Transverse colon (tissue), 4 donors: ENCODE data around the gene NFATC4. TPM values are rescaled to one million over a fixed set of nuclear protein-coding genes. Genes with fewer than 3 reads are reported as not detected.

ENCODE experiments used
- DNase-seq: peaks from one replicate; pipeline ENCODE4 v3.0.0-alpha.2; 2019
- H3K27ac ChIP-seq, 4 donors: fragments of 200-600 bp; sonication (generic); 2 replicates each; pipeline ENCODE4 v1.5.1; 2016 to 2018; ENCODE audit warnings: inconsistent platforms in 4 of 4
- H3K27me3 ChIP-seq: fragments of 200-600 bp; sonication (generic); 2 replicates; pipeline ENCODE4 v1.5.1; 2017; ENCODE audit warnings: inconsistent platforms
- H3K36me3 ChIP-seq, 4 donors: fragments of 200-600 bp; sonication (generic); 2 replicates each; pipeline ENCODE4 v1.5.1; 2017 to 2019; ENCODE audit warnings: inconsistent platforms in 4 of 4
- H3K4me1 ChIP-seq, 4 donors: fragments of 200-600 bp; sonication (generic); 2 replicates each; pipeline ENCODE4 v1.5.1; 2017 to 2020; ENCODE audit warnings: inconsistent platforms in 4 of 4
- H3K4me3 ChIP-seq, 4 donors: fragments of 200-600 bp; sonication (generic); 1 replicate in 1 of 4; 2 replicates in 3 of 4; pipeline versions ENCODE4 v1.5.1 to v1.6.1; 2017 to 2019; ENCODE audit warnings: inconsistent platforms in 4 of 4
- H3K9me3 ChIP-seq, 2 donors: fragments of 200-600 bp; sonication (generic); 2 replicates each; pipeline ENCODE4 v1.5.1; 2017 to 2019; ENCODE audit warnings: inconsistent platforms in 2 of 2
- CTCF ChIP-seq, 5 experiments: fragments of 200-600 bp in 3 of 5; fragments of 450-650 bp in 2 of 5; sonication (generic) in 3 of 5; IDR thresholded peaks; 1 replicate in 2 of 5; 2 replicates in 3 of 5; pipeline ENCODE4 v1.5.1; 2016 to 2017; ENCODE audit warnings: antibody characterized with exemption in 5 of 5, inconsistent platforms in 3 of 5, mild to moderate bottlenecking in 2 of 5, moderate library complexity in 1 of 5
- EP300 ChIP-seq: sonication (generic); formaldehyde crosslinking; IDR thresholded peaks from one replicate; pipeline ENCODE4 v1.6.1; 2017; ENCODE audit warnings: antibody characterized with exemption, low read depth
- POLR2A ChIP-seq: fragments of 450-650 bp; IDR thresholded peaks from one replicate; pipeline ENCODE4 v1.6.1; 2016; ENCODE audit warnings: antibody characterized with exemption, mild to moderate bottlenecking, moderate library complexity
- POLR2AphosphoS5 ChIP-seq, 3 donors: sonication (generic); formaldehyde crosslinking; IDR thresholded peaks; one replicate each; pipeline ENCODE4 v1.6.1; 2016; ENCODE audit warnings: antibody characterized with exemption in 3 of 3
- WGBS, 2 donors: methylation state at CpG; one replicate each; pipeline ENCODE4 v1.1.5; 2018; ENCODE audit warnings: low coverage in 1 of 2; 5-methylcytosine and 5-hydroxymethylcytosine counted together
- in situ Hi-C, 4 donors: fragments of 200-750 bp; cut with MboI; loops; one replicate each; pipeline versions ENCODE4 v1.15.0 to v1.15.1; 2017; ENCODE audit warnings: low sequenced_read_pairs in 3 of 4, low pct_ligation_motif_present in 1 of 4, low pct_unique_long_range_greater_than_20kb in 1 of 4
- intact Hi-C: fragments of 100-400 bp; cut with DNase I; formaldehyde crosslinking; loops from one replicate; pipeline ENCODE4 v1.15.1; 2023; ENCODE audit warnings: low total_unique reads
- total RNA-seq, 4 donors: library from RNA; depleted of rRNA; stranded (reverse); fragments of >200 nt; gene quantifications; one replicate each; pipeline ENCODE4 v1.1.0, GENCODE V29; 2016

The NFATC4 gene
- total RNA-seq, 4 donors from 2014 or later = 13.4 to 58.0 (median 20.9) TPM

- no peaks in the 10 kb centered on the region for H3K9me3 ChIP-seq
- H3K4me1 ChIP-seq = peaks cover 16 to 59% (median 35%) of the 10 kb centered on the region in 4 donors
- intact Hi-C loops = no loop called here
- H3K4me3 ChIP-seq = peak overlapping the region; percentile 52 to 75 (median 63)
- no peaks in the 10 kb centered on the region for H3K27me3 ChIP-seq
- WGBS, 2 donors = 17% methylated on average over 8 of the region's 8 CpGs; no CpG with 5 or more reads in 1 of the 2 donors
- H3K27ac ChIP-seq = peak overlapping the region; percentile 74 to 84 (median 78)
- H3K36me3 ChIP-seq = no peaks in the 10 kb centered on the region
- TF ChIP-seq POLR2AphosphoS5 (IDR thresholded peaks at IDR 0.05) = no peak
- in situ Hi-C loops = no loop called here
- peak; percentile 40 for DNase-seq
Measured at GRCh38 chr14:24399447-24399822, 31.5 kb downstream of the NFATC4 start.

GRCh38 chr14:24399999-24400718 lies 32.2 kb downstream of the NFATC4 start:
- Histone ChIP-seq H3K27me3 (no peaks in the 10 kb centered on the region), H3K4me1 (peaks cover 16 to 59% (median 35%) of the 10 kb centered on the region in 4 donors), H3K9me3 (no peaks in the 10 kb centered on the region), H3K36me3 (no peaks in the 10 kb centered on the region), H3K27ac (peak overlapping the region; percentile 74 to 84 (median 78)), H3K4me3 (peak overlapping the region in 2 of 4 donors; percentile 52 to 69)
- TF ChIP-seq CTCF (IDR thresholded peaks at IDR 0.05) (no peak), POLR2A (no peak), EP300 (no peak), POLR2AphosphoS5 (IDR thresholded peaks at IDR 0.05) (no peak)
- 41 to 57% methylated on average over 4 of the region's 4 CpGs for WGBS, 2 donors
- no peak for DNase-seq
- intact Hi-C loops (no loop called here), in situ Hi-C loops (no loop called here)

GRCh38 chr14:24401810-24402702 lies 34.1 kb downstream of the NFATC4 start:
- Histone ChIP-seq H3K9me3 (no peaks in the 10 kb centered on the region), H3K27me3 (no peaks in the 10 kb centered on the region), H3K4me3 (no peak overlapping the region), H3K36me3 (no peaks in the 10 kb centered on the region), H3K4me1 (peaks cover 16 to 59% (median 35%) of the 10 kb centered on the region in 4 donors), H3K27ac (peak overlapping the region; percentile 30 to 49 (median 36))
- DNase-seq = no peak
- in situ Hi-C loops (no loop called here), intact Hi-C loops (no loop called here)
- TF ChIP-seq CTCF (IDR thresholded peaks at IDR 0.05) = no peak
- TF ChIP-seq POLR2AphosphoS5 (IDR thresholded peaks at IDR 0.05) = no peak
- no peak for TF ChIP-seq EP300
- TF ChIP-seq POLR2A = no peak
- WGBS, 2 donors = 32 to 43% methylated on average over 6 to 9 of the region's 9 CpGs

GRCh38 chr14:24403294-24403998 lies 35.5 kb downstream of the NFATC4 start:
- no peak overlapping the region for H3K4me3 ChIP-seq
- intact Hi-C loops (no loop called here), in situ Hi-C loops (no loop called here)
- no peak for DNase-seq
- no peaks in the 10 kb centered on the region for H3K27me3 ChIP-seq
- TF ChIP-seq POLR2AphosphoS5 (IDR thresholded peaks at IDR 0.05) (peak in 1 of 3 donors; percentile 13), POLR2A (no peak)
- H3K27ac ChIP-seq = peak overlapping the region; percentile 30 to 49 (median 36)
- no peaks in the 10 kb centered on the region for H3K36me3 ChIP-seq
- H3K4me1 ChIP-seq = peaks cover 16 to 50% (median 26%) of the 10 kb centered on the region in 4 donors
- 58 to 60% methylated on average over 6 to 7 of the region's 7 CpGs for WGBS, 2 donors
- H3K9me3 ChIP-seq = no peaks in the 10 kb centered on the region
